ENCODE results near the gene EXOC6B. TPM values are rescaled to one million over a fixed set of nuclear protein-coding genes. Genes with fewer than 3 reads are reported as not detected.

The EXOC6B gene
- total and polyA plus RNA-seq, 9 of the 15 experiments (the other 6 are each of a cell fraction or from before 2014, with no cell fraction given) = 0.28 to 4.2 (median 2.0) TPM

- H3K9me1 ChIP-seq (ENCODE audit: control insufficient read depth, insufficient read depth, low read length) = no peaks in the 10 kb centered on the region
- no peak for DNase-seq (ENCODE audit: extremely low read depth in 1 of 4, low spot score in 3 of 4)
- H3K79me2 ChIP-seq (ENCODE audit: control insufficient read depth, insufficient read depth, low read length) = no peaks in the 10 kb centered on the region
- H3K9ac ChIP-seq (ENCODE audit: insufficient read depth in 1 of 2, low read depth in 2 of 2, low read length in 2 of 2) = no peak overlapping the region
- peaks cover 2 to 5% of the 10 kb centered on the region in 2 experiments; a peak in 1 of 5 replicates for H3K27me3 ChIP-seq (ENCODE audit: control insufficient read depth in 2 of 2, insufficient read depth in 2 of 2, low read length in 2 of 2)
- H2AFZ ChIP-seq (ENCODE audit: low read depth, low read length) = no peak overlapping the region
- no peak for ATAC-seq
- no peak overlapping the region for H3K4me2 ChIP-seq (ENCODE audit: insufficient read depth, low read length)
- BruUV-seq (replicated peaks) = no TSS peak
- no peak for FAIRE-seq
- H3K4me3 ChIP-seq = no peak overlapping the region
- CTCF ChIA-PET (ENCODE audit: low intra/inter-chr PET ratio) = no interaction called here
- H4K20me1 ChIP-seq (replicated peaks; ENCODE audit: control insufficient read depth, insufficient read depth, low read length) = no peaks in the 10 kb centered on the region
- no peaks in the 10 kb centered on the region for H3K9me3 ChIP-seq (replicated peaks; ENCODE audit: control insufficient read depth, insufficient read depth, low read depth, low read length)
- H3K27ac ChIP-seq (ENCODE audit: extremely low read depth, low read depth, low read length) = no peak overlapping the region
- TF ChIP-seq RFX1 (IDR thresholded peaks at IDR 0.05) (peak; percentile 30), NR2C2 (CRISPR knock-in tag; IDR thresholded peaks at IDR 0.05) (no peak), NR2C2 (tag; IDR thresholded peaks at IDR 0.05) (no peak), ATF1 (CRISPR knock-in tag; IDR thresholded peaks at IDR 0.05) (no peak), ATF1 (tag; IDR thresholded peaks at IDR 0.05) (no peak), FOSL1 (tag; conservative IDR thresholded peaks at IDR 0.05) (peak; percentile 75), RNF2 (IDR thresholded peaks at IDR 0.05) (no peak), FIP1L1 (IDR thresholded peaks at IDR 0.05; ENCODE audit: low read depth, low read length, poor library complexity, severe bottlenecking) (no peak), FOXA3 (CRISPR knock-in tag; conservative IDR thresholded peaks at IDR 0.05 in 1 of 2, IDR thresholded peaks at IDR 0.05 in 1 of 2) (no peak), TFE3 (CRISPR knock-in tag; IDR thresholded peaks at IDR 0.05) (no peak), DEAF1 (CRISPR knock-in tag; IDR thresholded peaks at IDR 0.05) (no peak), MBD1 (CRISPR knock-in tag; IDR thresholded peaks at IDR 0.05) (no peak), SAP30 (IDR thresholded peaks at IDR 0.05; ENCODE audit: borderline replicate concordance, insufficient read depth, low read depth, low read length, poor library complexity, severe bottlenecking) (no peak), SNIP1 (IDR thresholded peaks at IDR 0.05; ENCODE audit: low read depth) (no peak)
- in situ Hi-C loops (cut with MboI) = no loop called here
- 0% methylated on average over 2 of the region's 2 CpGs for WGBS (ENCODE audit: insufficient coverage, low coverage, missing lambda C conversion rate)
- no peaks in the 10 kb centered on the region for H3K36me3 ChIP-seq (ENCODE audit: control insufficient read depth, insufficient read depth, low read length)
- POLR2A ChIA-PET = interaction anchor here (1.8 kb wide), 1 partner anchor 22 kb away, joined by 3 read pairs; no protein-coding TSS in a partner anchor
- H3K4me1 ChIP-seq (replicated peaks in 1 of 2; ENCODE audit: control insufficient read depth in 2 of 2, insufficient read depth in 2 of 2, low read length in 2 of 2) = peaks cover 3 to 8% of the 10 kb centered on the region in 2 experiments; a peak in 3 of 5 replicates
- intact Hi-C loops (cut with micrococcal nuclease) = loop anchor here (5.0 kb wide), 1 partner anchor 47 kb away; no protein-coding TSS in a partner anchor
Measured at GRCh38 chr2:72864500-72864899, 38.7 kb upstream of the EXOC6B start.

Measured in K562 (cell line).